Progenitor cell of endocrine pancreas (in vitro differentiated cells): ENCODE data around the gene TRIP12. TPM values are rescaled to one million over a fixed set of nuclear protein-coding genes. Genes with fewer than 3 reads are reported as not detected.

ENCODE experiments used
- DNase-seq: peaks from one replicate; pipeline ENCODE4 v3.0.0; 2021; ENCODE audit warnings: low spot score; ENCODE audit not compliant: unreplicated experiment
- H3K27ac Mint-ChIP-seq: 2 replicates; pipeline ENCODE4 v1.8.0; 2021; ENCODE audit warnings: mild to moderate bottlenecking, moderate library complexity, mixed read lengths
- H3K27me3 Mint-ChIP-seq: 2 replicates; pipeline ENCODE4 v1.8.0; 2021; ENCODE audit warnings: mixed read lengths
- H3K36me3 Mint-ChIP-seq: 2 replicates; pipeline ENCODE4 v1.8.0; 2022; ENCODE audit warnings: mixed read lengths; ENCODE audit not compliant: insufficient read depth
- H3K4me1 Mint-ChIP-seq: 2 replicates; pipeline ENCODE4 v1.8.0; 2021; ENCODE audit warnings: low read depth, mixed read lengths
- H3K4me3 Mint-ChIP-seq: 2 replicates; pipeline ENCODE4 v1.8.0; 2021; ENCODE audit warnings: low read depth, mild to moderate bottlenecking, moderate library complexity, mixed read lengths
- H3K9me3 Mint-ChIP-seq: 2 replicates; pipeline ENCODE4 v1.8.0; 2021; ENCODE audit warnings: low read depth, mixed read lengths
- CTCF ChIP-seq: fragments of 200-600 bp; sonication (generic); IDR thresholded peaks from one replicate; pipeline ENCODE4 v1.5.0; 2021; ENCODE audit warnings: antibody characterized with exemption, mild to moderate bottlenecking; ENCODE audit not compliant: unreplicated experiment
- total RNA-seq: library from RNA; stranded (reverse); gene quantifications from 2 replicates; pipeline ENCODE4 v1.2.1, GENCODE V29; 2021

The TRIP12 gene
- total RNA-seq, 1 donor from 2014 or later = 228 TPM

DNA sequence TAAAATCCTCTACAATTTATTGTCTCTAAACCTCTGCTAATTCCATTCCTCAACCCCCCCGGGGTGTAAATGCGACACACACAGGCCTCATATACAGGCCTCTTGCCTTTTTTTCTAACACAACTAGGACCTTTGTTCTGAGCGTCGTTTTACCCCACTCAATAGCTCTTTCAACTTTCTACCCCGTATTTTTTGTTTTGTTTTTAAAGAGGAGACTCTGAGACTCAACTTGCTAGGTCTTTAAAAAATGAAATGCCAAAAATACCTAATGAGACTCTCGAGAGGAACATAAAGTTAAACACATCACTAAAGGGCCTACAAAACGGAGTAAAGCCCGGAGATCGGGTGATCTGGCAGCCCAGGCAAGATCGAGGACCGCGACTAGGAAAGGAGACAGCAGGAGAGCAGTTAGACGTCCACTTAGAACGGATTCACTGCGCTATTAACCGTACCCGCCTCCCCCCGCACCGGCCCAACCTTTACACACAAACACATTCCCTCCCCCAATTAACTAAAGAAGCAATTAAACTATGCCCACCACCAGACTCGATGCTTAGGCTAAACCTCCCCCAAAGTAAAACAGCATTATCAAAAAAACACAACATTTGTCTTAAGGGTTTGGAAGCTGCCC is 1.7 kb downstream of the TRIP12 start:
- DNase-seq = no peak
- peaks cover 14% of the 10 kb centered on the region for H3K4me1 Mint-ChIP-seq
- no peak for TF ChIP-seq CTCF
- peaks cover 9% of the 10 kb centered on the region for H3K36me3 Mint-ChIP-seq
- no peaks in the 10 kb centered on the region for H3K27me3 Mint-ChIP-seq
- H3K27ac Mint-ChIP-seq = peak overlapping the region; percentile 99
- H3K4me3 Mint-ChIP-seq = peak overlapping the region; percentile 99
- no peaks in the 10 kb centered on the region for H3K9me3 Mint-ChIP-seq

DNA sequence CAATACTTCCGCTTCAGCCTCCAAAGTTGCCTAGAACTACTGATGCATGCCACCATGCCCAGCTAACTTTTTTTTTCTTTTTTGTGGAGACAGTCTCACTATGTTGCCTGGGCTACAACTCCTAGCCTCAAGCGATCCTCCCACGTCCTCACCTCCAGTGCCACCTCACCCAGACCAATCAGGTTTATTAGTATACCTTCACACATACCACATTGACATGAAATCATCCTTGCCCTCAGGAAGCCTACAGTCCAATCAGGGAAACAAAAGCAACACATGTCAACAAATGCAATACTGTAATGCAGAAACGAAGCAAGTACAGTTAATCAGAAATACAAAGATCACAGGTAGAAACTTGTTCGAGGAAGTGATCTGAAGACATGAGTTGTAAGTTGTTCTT is 4.0 kb downstream of the TRIP12 start:
- no peak overlapping the region for H3K4me3 Mint-ChIP-seq

GRCh38 chr2:229914171-229914570 is 7.6 kb downstream of the TRIP12 start:
- H3K36me3 Mint-ChIP-seq = peaks cover 9% of the 10 kb centered on the region
- DNase-seq = no peak
- H3K27me3 Mint-ChIP-seq = no peaks in the 10 kb centered on the region
- H3K9me3 Mint-ChIP-seq = no peaks in the 10 kb centered on the region
- H3K4me3 Mint-ChIP-seq = no peak overlapping the region
- TF ChIP-seq CTCF = no peak
- peaks cover 14% of the 10 kb centered on the region for H3K4me1 Mint-ChIP-seq
- no peak overlapping the region for H3K27ac Mint-ChIP-seq

More for the DNA sequence above, 4.0 kb downstream of the TRIP12 start:
- TF ChIP-seq CTCF = no peak
- Mint-ChIP-seq H3K27me3 (no peaks in the 10 kb centered on the region), H3K27ac (peak overlapping the region; percentile 78), H3K36me3 (peaks cover 9% of the 10 kb centered on the region), H3K4me1 (peaks cover 16% of the 10 kb centered on the region), H3K9me3 (no peaks in the 10 kb centered on the region)
- no peak for DNase-seq

GRCh38 chr2:229910832-229911412 is 10.9 kb downstream of the TRIP12 start:
- DNase-seq = no peak
- peak; percentile 46 for TF ChIP-seq CTCF
- H3K27me3 Mint-ChIP-seq = no peaks in the 10 kb centered on the region
- H3K9me3 Mint-ChIP-seq = no peaks in the 10 kb centered on the region
- H3K4me1 Mint-ChIP-seq = peaks cover 14% of the 10 kb centered on the region
- H3K27ac Mint-ChIP-seq = peak overlapping the region; percentile 72
- H3K36me3 Mint-ChIP-seq = peaks cover 5% of the 10 kb centered on the region
- no peak overlapping the region for H3K4me3 Mint-ChIP-seq

DNA sequence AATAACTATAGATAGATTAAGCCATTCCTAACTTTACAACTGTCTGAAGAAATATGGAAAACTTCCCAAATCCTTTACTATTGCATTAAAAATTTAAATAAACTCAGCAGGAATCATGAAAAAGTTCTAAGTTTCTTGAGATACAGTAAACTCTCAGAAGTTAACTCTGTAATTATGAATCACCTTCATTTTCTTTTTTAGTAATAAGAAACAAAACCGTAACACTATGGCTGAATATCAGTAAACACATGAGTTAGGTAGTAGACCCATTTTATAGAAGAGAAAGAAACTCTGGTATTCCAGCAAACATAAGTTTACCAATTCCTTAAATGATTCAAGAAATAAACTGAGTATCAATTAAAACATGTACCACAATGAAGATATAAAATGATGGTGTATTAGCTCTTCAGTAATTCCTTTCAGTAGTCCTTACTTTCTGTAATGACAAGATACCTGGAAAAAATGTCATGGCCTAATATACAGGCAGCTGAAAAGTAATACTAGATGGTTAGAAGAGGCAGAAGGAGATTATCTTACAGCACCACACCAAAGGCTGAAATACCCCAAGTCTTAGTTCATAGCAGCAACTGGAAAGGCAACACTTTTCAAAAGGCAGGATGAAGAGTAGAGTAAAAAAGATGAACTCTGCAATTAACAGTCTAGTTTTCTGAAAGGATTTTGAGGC is 11.5 kb downstream of the TRIP12 start:
- no peak for DNase-seq
- Mint-ChIP-seq H3K9me3 (no peaks in the 10 kb centered on the region), H3K36me3 (peaks cover 5% of the 10 kb centered on the region), H3K27ac (peak overlapping the region; percentile 72), H3K27me3 (no peaks in the 10 kb centered on the region), H3K4me1 (peaks cover 16% of the 10 kb centered on the region), H3K4me3 (no peak overlapping the region)
- no peak for TF ChIP-seq CTCF
